Measurements from ENCODE around the gene MEGF11.

DNA sequence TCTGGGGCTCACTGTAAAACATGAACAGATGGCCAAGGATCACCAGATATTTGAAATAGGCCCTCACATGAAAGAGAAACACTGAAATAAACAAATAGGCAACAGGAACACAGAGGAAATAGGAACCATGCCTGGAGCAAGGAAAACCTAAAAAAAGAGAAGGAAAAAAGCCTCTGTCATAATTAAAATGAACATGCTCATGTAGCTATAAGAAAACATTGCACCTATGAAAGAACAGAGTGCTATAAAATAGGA lies 281.9 kb downstream of the MEGF11 start:
- no peak for TF ChIP-seq EZH2phosphoT487 (IDR thresholded peaks at IDR 0.05; ENCODE audit: borderline replicate concordance, low read depth, low read length)
- TF ChIP-seq, protein P1, sequence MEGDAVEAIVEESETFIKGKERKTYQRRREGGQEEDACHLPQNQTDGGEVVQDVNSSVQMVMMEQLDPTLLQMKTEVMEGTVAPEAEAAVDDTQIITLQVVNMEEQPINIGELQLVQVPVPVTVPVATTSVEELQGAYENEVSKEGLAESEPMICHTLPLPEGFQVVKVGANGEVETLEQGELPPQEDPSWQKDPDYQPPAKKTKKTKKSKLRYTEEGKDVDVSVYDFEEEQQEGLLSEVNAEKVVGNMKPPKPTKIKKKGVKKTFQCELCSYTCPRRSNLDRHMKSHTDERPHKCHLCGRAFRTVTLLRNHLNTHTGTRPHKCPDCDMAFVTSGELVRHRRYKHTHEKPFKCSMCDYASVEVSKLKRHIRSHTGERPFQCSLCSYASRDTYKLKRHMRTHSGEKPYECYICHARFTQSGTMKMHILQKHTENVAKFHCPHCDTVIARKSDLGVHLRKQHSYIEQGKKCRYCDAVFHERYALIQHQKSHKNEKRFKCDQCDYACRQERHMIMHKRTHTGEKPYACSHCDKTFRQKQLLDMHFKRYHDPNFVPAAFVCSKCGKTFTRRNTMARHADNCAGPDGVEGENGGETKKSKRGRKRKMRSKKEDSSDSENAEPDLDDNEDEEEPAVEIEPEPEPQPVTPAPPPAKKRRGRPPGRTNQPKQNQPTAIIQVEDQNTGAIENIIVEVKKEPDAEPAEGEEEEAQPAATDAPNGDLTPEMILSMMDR (conservative IDR thresholded peaks at IDR 0.05; ENCODE audit: low read length): no peak
